Sigmoid colon (tissue), 4 donors: ENCODE data around the gene MTUS2.

Source experiments
- CTCF ChIP-seq, 4 experiments: fragments of 450-650 bp in 3 of 4; fragments of 200-600 bp in 1 of 4; IDR thresholded peaks; one replicate each; pipeline ENCODE4 v1.5.1; 2016 to 2019; ENCODE audit warnings: antibody characterized with exemption in 4 of 4, mild to moderate bottlenecking in 3 of 4, moderate library complexity in 2 of 4
- POLR2A ChIP-seq, 2 donors: fragments of 450-650 bp; IDR thresholded peaks; one replicate each; pipeline ENCODE4 v1.6.1; 2016; ENCODE audit warnings: antibody characterized with exemption in 2 of 2, mild to moderate bottlenecking in 2 of 2, moderate library complexity in 2 of 2
- POLR2AphosphoS5 ChIP-seq, 4 donors: sonication (generic); formaldehyde crosslinking; IDR thresholded peaks; one replicate each; pipeline ENCODE4 v1.6.1; 2017; ENCODE audit warnings: antibody characterized with exemption in 4 of 4

- TF ChIP-seq POLR2A (IDR thresholded peaks at IDR 0.05), result no peak
- peak in 1 of 4 experiments; percentile 22 for TF ChIP-seq CTCF (IDR thresholded peaks at IDR 0.05)
- TF ChIP-seq POLR2AphosphoS5 (IDR thresholded peaks at IDR 0.05), result no peak
Observed at GRCh38 chr13:28796938-28797257, 23.2 kb upstream of the MTUS2 start.
